HG03139 (cell line): ENCODE data around the gene RNF44.
A peak's percentile ranks its signal among the peaks of the same experiment; 100 is the strongest.

Source experiments
- ATAC-seq: cut with Tn5 transposase; IDR thresholded peaks from one replicate; pipeline ENCODE4 v1.9.1; 2021; ENCODE audit not compliant: unreplicated experiment

The RNF44 gene

DNA sequence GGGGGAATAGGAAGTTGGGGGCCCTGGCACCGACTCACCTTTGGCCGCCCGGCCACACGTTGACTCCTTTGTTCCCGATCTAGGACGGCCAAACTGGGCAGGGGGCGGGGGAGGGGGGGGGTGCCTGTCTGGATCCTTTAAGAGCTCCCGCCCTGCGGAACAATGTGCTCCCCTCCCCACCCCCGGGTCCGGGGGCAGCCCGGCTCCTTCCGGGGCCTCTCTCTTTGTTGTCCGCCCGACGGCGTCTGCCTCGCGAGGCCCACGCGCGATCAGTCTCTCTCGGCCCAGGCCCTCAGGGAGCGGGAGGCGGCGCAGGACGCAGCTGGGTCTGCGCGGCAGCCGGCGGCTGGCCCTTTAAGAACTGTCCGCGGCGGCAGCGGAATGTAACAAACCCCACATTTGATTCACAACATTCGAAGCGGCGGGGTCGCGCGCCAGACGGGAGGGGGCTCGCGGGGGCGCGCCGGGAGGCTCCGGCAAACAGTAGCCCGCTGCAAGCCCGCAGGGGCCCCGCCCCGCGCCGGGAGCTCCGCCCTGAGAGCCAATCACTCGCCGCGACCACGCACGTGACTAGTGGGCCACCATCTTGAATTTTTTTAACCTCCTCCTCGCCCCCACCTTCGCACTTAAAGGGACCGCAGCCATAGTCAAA, at the start of gene RNF44:
Gene RNF44 (minus strand): TSS at position 501 of the 652 bp plus-strand sequence. CDS start 4,930 bp downstream, outside the sequence.
- peak; percentile 45 for ATAC-seq

DNA sequence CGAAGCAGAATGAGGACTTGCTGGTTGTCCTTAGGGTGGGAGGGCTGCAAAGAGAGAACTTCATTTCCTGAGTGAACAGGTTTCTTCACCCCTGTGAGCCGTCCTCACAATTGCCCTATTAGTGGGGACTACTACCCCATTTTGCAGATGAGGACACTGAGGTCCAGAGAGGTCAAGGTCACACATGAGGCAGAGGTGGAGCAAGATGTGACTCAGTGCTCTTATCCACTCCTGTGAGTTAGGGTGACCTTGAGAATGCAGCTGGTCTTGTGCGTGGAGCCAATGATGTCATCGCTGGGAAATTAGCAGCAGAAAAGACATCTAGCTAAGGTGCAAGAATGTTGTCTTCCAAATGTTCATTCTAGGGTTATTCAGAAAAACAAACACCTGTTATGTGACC, 45.9 kb upstream of the RNF44 start:
- ATAC-seq: no peak

DNA sequence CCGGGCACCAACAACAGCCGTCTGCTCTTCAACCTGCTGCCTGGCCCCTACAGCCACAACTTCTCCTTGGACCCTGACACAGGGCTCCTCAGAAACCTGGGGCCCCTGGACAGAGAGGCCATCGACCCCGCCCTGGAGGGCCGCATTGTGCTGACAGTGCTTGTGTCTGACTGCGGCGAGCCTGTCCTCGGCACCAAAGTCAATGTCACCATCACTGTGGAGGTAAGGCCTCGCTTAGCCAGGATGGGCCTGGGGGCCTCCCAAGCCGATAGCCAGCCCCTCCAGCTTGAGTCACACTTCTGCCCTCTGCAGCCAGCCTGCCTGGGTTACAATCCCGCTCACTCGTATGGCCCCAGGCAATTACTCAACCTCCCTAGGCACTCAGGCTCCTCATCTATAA, 44.2 kb upstream of the RNF44 start:
- ATAC-seq: no peak

DNA sequence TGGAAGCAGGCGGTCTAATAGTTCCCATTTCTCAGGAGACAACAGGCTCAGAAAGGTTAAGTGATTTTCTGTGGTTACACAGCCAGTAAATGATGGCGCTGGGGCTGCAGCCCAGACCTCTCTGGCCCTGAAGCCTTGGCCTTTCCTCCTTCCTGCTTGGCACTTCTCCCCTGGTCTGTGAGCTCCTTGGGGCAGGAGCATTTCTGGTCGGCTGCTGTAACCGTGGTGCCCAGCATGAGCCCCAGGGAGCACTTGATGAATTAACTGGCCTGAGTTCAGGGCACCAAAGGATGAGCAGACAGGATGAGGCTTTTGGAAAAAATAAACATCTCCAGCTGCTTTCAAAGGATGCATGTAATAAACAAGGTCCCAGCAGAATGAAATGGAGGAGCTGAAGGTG, 42.1 kb upstream of the RNF44 start:
- no peak for ATAC-seq

- ATAC-seq: no peak
Observed at GRCh38 chr5:176578391-176578808, 41.2 kb upstream of the RNF44 start.

DNA sequence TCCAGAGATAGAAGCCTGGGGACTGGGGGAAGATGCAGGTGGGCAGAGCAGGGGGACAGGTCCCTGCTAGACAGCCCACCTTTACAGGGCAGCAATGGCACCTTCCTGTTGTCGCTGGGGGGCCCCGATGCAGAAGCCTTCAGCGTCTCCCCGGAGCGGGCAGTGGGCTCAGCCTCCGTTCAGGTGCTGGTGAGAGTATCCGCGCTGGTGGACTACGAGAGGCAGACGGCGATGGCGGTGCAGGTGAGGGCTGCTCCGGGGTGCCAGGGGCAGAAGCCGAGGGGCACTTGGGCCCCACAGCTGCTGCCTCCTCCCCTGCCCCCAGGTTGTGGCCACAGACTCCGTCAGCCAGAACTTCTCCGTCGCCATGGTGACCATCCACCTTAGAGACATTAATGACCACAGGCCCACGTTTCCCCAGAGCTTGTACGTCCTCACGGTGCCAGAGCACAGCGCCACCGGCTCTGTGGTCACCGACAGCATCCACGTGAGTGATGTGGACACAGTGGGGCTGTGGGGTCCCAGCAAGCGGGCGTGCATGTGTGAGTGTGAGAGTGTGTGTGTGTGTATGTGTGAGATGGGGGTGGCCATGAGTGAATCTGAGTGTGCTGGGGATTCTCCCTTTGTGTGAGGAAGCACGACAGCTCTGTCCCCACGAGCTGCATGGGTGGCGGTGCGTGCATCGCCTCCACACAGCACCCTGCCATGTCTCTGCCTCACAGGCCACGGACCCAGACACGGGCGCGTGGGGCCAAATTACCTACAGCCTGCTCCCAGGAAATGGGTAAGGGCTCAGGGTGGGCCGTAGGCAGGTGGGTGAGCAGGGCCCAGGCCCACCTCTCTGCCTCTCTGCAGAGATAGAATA, 40.3 kb upstream of the RNF44 start:
- no peak for ATAC-seq

- no peak for ATAC-seq
Observed at GRCh38 chr5:176575488-176576422, 38.6 kb upstream of the RNF44 start.

DNA sequence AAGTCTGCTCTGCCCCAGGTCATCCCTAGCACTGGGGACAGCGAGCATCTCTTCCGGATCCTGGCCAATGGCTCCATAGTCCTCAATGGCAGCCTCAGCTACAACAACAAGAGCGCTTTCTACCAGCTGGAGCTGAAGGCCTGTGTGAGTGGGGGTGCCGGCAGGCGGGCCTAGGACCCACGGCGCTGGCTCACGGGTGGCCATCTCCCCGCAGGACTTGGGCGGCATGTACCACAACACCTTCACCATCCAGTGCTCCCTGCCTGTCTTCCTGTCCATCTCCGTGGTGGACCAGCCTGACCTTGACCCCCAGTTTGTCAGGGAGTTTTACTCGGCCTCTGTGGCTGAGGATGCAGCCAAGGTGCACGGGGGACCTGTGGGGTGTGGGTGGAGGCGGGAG, 37.9 kb upstream of the RNF44 start:
- no peak for ATAC-seq

DNA sequence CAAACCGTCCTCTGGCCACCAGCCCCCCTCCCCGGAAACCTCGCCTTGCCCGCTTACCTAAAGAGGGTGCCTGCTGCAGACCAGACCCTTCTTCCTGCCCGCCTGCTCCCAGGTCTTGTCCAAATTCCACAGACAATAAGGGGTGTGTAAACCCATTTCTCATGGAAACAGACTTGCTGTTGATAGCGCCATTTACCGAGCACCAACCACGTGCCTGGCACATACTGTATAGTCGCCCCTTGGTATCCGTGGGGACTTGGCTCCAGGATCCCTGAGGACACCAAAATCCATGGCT, 37.0 kb upstream of the RNF44 start:
- no peak for ATAC-seq

DNA sequence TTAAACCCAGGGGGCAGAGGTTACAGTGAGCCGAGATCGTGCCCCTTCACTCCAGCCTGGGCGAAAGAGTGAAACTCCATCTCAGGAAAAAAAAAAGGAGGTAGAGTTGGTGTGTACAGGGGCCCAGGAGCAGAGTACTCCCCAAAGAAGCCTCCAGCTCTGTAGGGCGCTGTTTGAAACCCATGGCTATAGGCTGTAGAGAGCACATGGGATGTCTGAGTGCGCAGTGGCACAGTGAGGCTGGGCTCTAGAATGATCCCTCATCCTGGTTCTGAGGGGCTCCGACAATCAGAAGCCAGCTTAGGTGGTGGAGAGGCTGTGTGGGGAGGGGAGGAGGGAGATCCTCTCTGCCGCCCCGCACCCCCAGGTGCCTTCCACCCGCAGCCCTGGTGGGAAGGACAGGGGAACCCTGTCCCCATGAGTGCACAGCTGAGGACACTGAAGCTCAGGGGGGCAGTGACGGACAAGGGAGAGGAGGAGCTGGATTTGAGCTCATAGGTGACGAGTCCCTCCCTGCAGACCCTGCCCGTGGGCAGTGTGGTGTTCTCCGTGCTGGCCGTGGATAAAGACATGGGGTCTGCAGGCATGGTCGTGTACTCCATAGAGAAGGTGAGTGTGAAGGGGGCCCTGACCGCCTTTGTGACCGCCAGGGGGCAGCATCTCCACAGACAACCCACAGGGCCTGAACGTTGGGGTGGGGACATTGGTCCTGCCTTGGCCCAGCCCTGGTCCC, 36.5 kb upstream of the RNF44 start:
- no peak for ATAC-seq

DNA sequence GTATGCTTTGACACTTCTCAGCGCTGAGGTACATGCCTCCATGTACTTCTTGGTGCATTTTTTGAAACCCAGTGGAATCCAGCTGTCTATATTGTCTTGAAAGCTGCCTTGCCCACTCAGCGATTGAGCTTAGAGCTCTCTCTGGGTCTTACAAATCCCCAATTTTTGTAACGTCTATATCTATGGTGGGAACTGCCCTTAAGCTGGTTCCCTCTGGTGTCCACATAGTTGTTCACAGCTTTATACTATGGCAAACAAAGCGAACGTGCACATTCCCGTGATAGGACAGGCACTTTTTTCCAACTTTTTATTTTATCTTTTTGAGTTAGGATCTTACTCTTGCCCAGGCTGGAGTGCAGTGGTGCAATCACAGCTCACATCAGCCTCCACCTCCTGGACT, 32.8 kb upstream of the RNF44 start:
- ATAC-seq: no peak

- no peak for ATAC-seq
Observed at GRCh38 chr5:176568657-176569056, 31.5 kb upstream of the RNF44 start.

- no peak for ATAC-seq
Observed at GRCh38 chr5:176565760-176566288, 28.6 kb upstream of the RNF44 start.

DNA sequence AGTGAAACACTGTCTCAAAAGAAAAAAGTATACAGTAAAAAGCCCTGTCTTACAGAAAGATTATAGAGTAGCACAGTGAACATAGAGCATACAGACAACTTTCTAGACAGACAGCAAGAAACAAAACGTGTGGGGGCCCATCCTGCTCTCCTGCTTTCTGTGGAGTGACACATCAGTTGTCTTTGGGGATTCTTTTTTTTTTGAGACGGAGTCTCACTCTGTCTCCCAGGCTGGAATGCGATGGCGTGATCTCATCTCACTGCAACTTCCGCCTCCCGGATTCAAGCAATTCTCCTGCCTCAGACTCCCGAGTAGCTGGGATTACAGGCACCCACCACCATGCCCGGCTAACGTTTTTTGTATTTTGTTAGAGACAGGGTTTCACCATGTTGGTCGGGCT, 26.8 kb upstream of the RNF44 start:
- no peak for ATAC-seq

DNA sequence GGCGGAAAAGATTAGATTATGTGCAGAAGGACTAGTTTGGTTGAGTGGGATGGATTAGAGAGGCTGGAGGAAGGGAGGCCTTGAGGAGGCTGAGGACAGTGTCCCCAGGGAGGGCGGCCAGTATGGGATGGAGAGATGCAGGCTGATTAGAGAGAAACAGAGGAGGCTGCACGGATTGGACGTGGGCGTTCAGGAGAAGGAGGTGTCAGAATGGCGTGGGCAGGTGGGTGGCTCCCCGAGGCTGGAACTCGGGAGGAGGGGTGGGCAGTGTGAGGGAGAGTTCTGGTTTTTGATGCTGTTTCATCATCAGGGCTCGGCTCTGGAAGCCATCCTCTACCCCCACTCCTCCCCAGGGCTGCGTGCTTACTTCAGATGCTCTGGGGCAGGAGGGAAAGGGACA, 25.0 kb upstream of the RNF44 start:
- no peak for ATAC-seq

DNA sequence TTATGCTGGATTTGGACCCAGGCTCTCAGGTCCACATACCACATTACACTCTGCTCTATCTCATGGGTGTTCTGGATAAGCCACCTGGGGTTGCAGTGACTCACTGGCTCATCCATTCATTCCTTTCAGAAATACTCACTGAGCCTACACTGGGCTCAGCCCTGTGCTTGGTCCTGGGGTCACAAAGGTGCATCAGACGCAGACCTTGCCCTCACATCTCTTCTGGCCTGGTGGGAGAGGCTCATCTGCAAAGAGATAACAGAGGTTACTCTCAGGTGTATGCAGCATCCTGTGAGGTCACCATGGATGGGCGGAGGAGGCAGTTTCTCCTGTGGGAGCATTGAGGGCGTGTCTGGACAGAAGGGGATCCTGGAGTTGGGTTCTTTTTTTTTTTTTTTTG, 24.1 kb upstream of the RNF44 start:
- no peak for ATAC-seq

DNA sequence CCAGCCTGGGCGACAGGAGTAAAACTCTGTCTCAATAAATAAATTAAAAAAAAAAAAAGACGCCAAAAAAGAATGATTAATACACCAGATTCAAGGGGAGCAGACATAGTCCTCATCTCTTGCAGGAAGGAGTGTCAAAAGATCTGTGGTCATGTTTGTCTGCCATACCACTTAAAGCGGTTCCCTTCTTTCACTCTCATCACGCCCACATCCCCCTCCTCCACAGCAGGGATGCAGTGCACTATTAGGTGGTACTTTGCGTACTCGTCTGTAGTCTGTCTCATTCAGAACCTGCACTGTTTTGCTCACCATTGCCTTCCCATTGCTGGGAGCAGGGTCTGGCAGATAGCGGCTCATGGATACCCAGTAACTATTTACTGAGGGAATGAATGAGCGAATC, 23.2 kb upstream of the RNF44 start:
- no peak for ATAC-seq

DNA sequence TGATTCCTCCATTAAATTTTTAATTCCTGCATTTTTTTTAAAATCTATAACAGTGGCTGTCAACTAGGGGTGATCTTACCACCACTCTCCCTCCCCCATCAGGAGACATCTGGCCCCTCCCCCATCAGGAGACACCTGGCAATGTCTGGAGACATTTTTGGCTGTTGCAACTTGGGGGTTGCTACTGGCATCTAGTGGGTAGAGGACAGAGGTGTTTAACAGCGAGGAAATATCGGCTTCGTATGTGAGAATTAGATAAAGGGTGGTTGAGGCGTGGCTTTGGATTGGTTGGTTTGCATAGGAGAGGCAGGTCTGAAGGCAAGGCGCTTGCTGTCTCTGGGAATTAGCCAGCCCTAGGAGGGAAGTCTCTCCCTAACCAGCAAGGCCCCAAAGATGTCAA, 22.5 kb upstream of the RNF44 start:
- ATAC-seq: no peak

DNA sequence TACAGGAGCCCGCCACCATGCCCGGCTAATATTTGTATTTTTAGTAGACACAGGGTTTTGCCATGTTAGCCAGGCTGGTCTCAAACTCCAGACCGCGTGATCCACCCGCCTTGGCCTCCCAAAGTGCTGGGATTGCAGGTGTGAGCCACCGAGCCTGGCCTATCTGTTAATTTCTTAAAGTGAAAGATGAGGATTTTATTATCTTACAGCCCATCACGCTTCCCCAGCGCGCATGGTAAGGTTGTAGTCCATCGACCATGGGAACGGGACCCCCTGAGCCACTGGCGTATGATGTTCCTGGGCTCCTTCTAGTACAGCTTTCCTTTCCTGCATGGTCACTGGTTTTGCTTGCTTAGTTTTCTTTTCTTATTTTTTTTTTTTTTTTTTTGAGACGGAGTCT, 20.6 kb upstream of the RNF44 start:
- no peak for ATAC-seq

- no peak for ATAC-seq
Observed at GRCh38 chr5:176553260-176554085, 16.3 kb upstream of the RNF44 start.
